GM08714 (cell line): ENCODE data around the gene MCTP2.

Experiments
- H3K4me3 ChIP-seq: fragments of 200-500 bp; sonication (Bioruptor generic); 2 replicates; pipeline ENCODE4 v1.5.1; 2014; ENCODE audit warnings: mild to moderate bottlenecking, low read length, inconsistent platforms
- ZNF274 ChIP-seq: IDR thresholded peaks from 2 replicates; pipeline ENCODE4 v1.6.1; 2012; ENCODE audit warnings: mild to moderate bottlenecking, low read depth, low read length

The MCTP2 gene

DNA sequence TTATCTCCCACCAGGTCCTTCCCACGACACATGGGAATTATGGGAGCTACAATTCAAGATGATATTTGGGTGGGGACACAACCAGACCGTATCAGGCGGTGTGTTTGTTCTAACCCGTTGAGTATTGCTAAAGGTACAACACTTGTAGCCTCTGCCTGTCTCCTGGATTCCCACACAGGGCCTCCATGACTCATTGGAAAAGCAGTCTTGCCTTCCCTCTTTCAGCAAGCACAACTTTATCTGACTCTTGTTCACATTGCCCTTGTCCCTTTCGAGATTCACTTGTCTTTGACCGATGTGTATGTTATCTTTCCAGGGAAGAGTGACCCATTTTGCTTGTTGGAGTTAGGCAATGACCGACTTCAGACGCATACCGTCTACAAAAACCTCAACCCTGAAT lies 152.3 kb downstream of the MCTP2 start:
- TF ChIP-seq ZNF274, result no peak
- no peak overlapping the region for H3K4me3 ChIP-seq

DNA sequence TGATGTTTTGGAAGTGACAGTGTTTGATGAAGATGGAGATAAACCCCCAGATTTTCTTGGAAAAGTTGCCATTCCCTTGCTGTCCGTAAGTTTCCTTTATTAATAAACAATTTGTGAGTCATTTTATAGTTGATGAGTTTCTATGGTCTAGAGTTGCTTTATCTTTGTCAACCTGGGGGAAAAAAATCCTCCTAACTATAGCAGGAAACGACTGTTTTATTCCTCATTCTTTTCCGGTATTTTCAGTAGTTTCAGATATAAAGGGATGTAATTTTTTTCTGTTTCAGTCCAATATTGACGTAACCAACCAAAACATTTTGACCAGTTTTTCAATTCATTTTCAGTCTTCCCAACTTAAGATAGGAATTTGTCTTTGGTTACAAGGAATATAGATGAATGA lies 154.1 kb downstream of the MCTP2 start:
- no peak overlapping the region for H3K4me3 ChIP-seq

DNA sequence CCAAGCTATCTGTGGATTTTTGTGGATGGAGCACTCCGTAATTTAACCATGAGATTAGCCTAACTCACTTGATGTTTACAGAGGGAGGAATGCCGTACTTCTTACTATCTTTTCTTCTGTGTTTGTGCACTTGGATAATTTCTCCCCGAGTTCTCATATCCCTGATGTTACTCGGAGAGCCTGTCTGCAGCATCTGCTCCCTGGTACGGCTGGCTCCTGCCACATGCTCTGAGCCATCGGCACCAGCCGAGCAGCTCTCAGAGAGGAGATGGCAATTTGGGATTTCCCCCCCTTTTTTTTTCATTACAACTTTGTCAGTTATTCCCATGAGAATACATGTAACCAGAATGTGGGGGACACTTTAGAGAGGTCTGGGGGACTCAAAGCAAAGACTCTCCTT lies 155.0 kb downstream of the MCTP2 start:
- no peak overlapping the region for H3K4me3 ChIP-seq
- TF ChIP-seq ZNF274, result no peak

More for the DNA sequence above, 154.1 kb downstream of the MCTP2 start:
- TF ChIP-seq ZNF274, result no peak

DNA sequence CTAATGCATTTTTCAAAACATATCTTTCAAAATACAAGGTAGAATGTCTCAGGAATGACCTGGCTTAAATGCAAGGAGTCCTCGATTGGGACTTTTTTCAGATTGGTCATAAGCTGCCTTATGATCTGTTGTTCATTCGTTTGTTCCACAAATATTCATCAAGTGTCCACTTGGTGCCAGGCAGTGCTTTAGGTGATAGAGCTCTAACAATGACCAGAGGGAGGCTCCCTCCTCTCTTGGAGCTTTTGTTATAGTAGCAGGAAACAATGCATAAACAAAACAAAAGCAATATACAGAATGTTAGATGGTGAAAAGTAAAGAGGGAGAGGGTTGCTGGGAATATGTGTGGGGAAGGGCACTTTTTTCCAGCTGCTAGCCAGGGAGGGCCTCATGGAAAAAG lies 156.1 kb downstream of the MCTP2 start:
- H3K4me3 ChIP-seq, result no peak overlapping the region
- no peak for TF ChIP-seq ZNF274

DNA sequence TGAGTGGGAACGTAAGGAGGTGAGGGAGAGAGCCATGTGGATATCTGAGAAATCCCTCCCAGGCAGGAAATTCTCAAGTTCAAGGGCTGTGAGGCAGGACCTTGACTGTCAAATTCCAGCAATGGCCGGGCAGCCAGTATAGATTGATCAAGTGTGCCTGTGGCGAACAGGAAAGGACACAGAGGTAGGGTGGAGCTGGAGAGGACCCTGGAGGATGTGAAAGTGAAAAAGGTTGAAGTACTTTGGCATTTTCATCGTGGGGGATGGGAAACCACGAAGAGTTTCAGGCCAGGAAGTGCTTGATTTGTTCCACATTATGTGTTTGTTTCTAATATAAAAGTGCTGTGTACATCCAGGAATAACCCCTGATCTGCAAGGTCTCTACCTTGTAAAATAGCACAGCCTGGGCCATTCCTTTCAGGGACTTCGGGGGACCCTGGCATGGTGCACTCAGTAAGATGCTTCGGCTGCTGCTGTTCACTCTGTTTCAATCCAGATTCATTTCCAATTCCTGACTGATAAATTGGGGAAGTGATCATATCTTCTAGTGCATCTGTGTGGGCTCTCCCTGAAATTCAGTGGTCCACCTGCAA lies 156.6 kb downstream of the MCTP2 start:
- no peak for TF ChIP-seq ZNF274

DNA sequence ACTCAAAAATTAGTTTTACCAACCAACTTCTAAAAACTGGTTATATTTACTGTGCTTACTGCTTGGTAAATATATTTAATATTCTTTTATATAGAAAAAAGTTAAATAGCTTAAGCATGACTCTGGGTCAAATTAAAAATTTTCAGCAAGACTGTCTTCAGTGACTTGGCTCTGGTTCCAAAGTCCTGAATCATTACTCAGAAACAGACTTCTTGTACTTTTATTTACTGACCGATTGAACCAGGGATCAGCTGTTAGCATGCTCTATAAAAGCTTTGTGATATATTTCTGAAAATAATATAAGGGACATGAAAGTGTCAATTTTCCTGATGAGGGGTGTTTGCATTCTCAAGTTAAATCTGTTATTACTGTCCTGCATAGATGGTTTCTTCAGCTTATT lies 164.3 kb downstream of the MCTP2 start:
- no peak overlapping the region for H3K4me3 ChIP-seq
- no peak for TF ChIP-seq ZNF274

More for the DNA sequence above, 156.6 kb downstream of the MCTP2 start:
- H3K4me3 ChIP-seq, result no peak overlapping the region

DNA sequence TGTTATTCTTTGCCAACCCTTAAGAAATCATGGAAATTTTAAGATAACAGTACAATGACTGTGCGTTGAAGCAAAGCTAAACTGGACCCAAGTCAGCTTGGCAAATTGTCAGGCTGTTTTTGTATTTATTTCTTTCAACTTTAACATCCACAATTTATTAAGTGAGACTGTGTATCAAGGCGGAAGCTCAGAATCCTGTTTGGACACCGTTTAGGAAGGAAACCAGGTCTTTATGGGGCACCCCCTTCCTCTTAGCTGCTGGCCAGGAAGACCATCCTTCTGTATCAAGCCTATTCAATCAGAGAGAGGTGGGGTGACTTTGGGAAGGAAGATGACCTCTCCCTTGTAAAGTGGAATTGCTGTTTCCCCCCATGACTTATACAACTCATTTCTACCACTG lies 166.0 kb downstream of the MCTP2 start:
- TF ChIP-seq ZNF274, result no peak
- H3K4me3 ChIP-seq, result no peak overlapping the region

DNA sequence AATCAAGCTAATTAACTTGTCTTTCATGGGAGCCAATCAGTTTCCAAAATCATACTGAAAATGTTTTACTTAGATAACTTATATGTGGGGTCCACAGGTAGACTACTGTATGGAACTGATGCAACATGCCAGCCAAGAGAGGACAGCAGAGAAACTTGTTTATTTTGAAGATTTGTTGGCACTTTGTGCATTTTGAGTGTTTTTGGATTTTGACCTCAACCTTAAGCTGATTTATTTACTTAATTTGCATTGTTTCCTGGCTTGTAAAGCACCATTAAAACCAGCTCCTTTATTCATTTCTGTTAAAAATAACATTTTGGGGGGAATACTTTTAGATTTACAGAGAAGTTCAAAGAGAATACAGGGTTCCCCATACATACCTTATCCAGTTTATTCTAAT lies 166.6 kb downstream of the MCTP2 start:
- TF ChIP-seq ZNF274, result no peak
- H3K4me3 ChIP-seq, result no peak overlapping the region

DNA sequence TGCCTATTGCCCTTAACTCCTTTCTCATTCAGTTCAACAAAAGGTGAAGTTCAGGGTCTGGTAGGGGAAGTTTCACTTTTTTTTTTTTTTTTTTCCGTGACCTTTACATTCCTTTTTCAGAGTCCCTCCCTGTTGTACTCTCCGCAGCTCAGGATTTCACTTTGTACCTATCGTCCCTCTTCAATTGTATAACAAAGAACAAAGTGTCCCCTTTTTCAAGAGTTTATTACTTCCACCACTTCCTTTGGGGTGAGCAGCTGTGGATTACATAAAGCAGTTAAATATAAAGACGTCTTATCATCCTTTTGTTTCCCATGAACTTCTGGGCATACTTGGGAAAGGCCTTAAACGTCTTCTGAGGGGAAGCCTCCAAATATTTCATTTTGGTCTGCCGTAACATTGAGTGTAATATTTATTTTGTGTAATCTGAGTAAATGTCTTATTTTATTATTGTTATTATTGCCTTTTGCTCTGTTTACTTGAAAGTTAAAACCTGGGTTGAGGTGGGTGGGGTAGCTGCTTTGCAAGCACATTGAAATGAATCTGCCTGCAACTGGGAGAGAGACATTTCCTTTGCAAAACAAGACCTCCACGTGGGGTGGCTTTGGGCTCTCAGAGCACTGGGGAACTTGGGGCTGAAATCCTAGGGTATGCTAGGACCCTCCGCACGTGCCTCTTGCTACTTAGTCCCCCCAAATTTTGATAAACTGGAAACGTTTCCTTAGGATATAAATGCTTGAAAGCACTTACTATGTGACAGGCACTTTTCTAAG lies 169.4 kb downstream of the MCTP2 start:
- TF ChIP-seq ZNF274, result no peak

DNA sequence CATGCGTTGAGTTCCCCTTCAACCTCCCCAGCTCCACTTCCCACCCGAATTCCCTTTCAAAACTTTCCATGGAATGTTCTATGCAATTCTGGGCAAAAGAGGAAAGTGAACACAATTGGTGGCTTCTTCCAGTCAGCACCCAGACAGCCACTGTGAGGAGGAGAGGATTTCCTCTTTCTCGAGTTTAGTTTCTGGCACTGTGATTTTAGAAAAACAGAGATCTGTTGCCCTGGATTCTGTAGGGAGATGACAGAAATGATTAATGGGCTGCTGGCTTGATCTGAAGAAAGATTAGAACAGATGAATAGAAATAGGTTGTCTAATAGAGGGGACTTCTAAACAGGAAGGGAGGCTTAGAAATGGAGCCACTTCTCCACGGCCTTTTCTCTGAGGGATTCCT lies 172.0 kb downstream of the MCTP2 start:
- TF ChIP-seq ZNF274, result no peak
- no peak overlapping the region for H3K4me3 ChIP-seq

More for the DNA sequence above, 169.4 kb downstream of the MCTP2 start:
- no peak overlapping the region for H3K4me3 ChIP-seq

DNA sequence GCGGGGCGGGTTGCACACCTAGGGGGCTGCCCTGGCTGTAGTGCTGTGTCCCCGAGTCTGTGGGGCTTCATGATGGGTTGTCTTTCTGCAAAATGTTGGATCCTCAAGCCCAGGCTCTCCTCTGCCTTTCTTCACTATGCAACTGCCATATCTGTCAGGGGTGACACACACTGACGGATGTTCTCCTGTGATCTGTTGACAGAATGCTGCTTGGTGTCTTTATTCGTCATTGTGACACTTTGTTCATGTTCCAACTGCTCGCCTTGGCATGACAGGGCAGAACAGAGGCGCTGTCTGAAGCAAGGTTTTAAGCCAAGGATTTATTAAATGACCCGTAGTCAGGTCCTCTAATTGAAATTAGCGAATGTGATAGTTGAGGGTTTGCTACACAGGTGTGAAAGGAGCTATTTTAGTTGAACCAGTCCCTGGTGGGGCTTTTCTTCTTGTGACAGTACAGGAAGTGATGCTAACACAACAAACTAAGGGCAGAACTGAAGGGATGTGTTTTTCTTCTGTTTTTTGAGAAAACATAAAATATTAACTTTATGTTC lies 173.4 kb downstream of the MCTP2 start:
- TF ChIP-seq ZNF274, result no peak
- H3K4me3 ChIP-seq, result no peak overlapping the region

DNA sequence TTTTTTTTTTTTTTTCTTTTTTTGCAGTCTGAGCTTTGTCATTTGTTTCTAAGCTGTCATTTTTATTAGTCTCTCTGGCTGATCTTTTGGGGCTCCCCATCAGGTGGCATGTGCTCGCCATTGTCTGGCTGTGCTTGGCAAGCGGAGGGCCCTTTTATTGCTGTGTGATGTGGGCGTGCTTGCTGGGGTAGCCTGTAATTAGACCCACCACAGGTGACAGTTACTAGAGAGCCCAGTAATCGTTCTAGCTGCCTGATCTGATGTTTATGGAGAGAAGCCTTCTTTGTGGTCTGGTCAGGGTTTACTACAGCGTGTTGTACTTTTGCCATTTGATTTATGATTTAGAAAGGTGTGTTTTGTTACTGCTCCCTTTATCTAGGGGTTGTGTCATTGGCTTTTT lies 179.9 kb downstream of the MCTP2 start:
- no peak for TF ChIP-seq ZNF274
- H3K4me3 ChIP-seq, result no peak overlapping the region

DNA sequence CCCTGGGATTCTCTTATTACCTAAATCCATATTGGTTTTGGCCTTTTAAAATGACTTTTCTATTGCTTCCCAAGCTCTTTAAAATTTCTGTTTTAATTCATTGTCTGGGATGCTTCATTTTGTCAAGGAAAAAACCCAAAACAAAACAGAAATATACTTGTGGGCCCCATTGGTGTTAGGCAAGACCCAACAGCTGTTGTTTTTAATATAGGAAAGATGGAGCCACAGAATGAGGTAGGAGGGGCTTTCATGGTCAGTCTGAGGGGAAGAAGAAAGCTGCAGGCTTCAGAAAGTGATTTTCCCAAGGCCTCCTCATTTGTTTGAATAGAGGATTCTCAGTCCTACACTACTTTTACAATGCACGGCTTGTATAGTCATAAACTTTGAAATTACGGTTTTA lies 180.5 kb downstream of the MCTP2 start:
- no peak overlapping the region for H3K4me3 ChIP-seq
- no peak for TF ChIP-seq ZNF274

DNA sequence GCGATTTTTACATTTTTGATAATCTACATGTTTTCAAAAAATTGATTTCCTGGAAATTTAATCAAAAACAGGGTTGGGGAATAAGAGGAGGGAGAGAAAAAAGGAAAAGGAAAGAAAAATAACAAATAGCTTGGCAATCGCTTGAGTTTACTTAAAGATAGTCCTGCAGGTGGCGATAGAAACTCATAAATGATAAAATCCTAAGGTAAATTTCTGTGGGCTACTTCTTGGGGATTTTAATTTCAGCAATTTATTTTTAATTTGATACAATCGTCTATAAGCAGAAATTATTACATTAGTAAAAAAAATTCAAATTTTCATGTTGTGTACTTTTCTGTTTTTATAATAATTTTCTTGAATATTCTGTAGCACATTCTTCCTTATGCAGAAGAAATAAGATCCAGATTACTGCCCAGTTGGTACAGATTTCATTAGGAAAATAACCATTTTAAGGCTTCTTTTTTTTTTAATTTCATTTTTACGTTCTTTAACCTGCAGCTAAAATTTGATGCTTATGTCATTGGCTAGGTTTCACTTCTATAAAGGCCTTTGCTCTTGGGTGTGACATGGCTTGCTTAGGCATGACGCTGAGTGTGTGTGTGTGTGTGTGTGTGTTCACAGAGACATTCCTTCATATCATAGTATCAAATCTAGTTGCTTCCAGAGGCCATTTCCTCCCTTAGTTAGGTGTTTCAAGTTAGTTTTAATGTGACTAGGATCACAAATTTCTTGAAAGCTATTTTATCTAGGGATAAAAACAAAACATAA lies 181.8 kb downstream of the MCTP2 start:
- H3K4me3 ChIP-seq, result no peak overlapping the region
- TF ChIP-seq ZNF274, result no peak
